Measurements from ENCODE around the gene ELF1. TPM values are rescaled to one million over a fixed set of nuclear protein-coding genes. Genes with fewer than 3 reads are reported as not detected.

Gene ELF1
- total and polyA plus RNA-seq, 10 of the 15 experiments (the other 5 are each of a cell fraction or from before 2014, with no cell fraction given) = 43.3 to 97.6 (median 55.7) TPM

GRCh38 chr13:41017159-41017558 lies 2.0 kb downstream of the ELF1 start:
- Histone ChIP-seq H3K4me3 (peak overlapping the region; percentile 90), H3K4me2 (ENCODE audit: control insufficient read depth, insufficient read depth) (peak overlapping the region; percentile 26), H3K9ac (ENCODE audit: control insufficient read depth, insufficient read depth, low read length) (peak overlapping the region; percentile 86), H3K27ac (ENCODE audit: control insufficient read depth, insufficient read depth) (peak overlapping the region; percentile 100), H3K36me3 (ENCODE audit: control insufficient read depth in 2 of 2, insufficient read depth in 2 of 2, low read length in 1 of 2) (no peaks in the 10 kb centered on the region), H2AFZ (ENCODE audit: control insufficient read depth, low read depth, low read length) (no peak overlapping the region), H3K9me3 (replicated peaks; ENCODE audit: control insufficient read depth, insufficient read depth, low read length) (no peaks in the 10 kb centered on the region), H3K27me3 (replicated peaks in 1 of 2; ENCODE audit: control insufficient read depth in 2 of 2, insufficient read depth in 2 of 2, low read length in 1 of 2) (no peaks in the 10 kb centered on the region), H3K79me2 (ENCODE audit: control insufficient read depth, insufficient read depth, low read length) (peaks cover 85% of the 10 kb centered on the region), H4K20me1 (ENCODE audit: control insufficient read depth, insufficient read depth) (no peaks in the 10 kb centered on the region), H3K4me1 (ENCODE audit: control insufficient read depth, insufficient read depth, low read length) (peaks cover 11% of the 10 kb centered on the region)
- 0% methylated on average over 2 of the region's 2 CpGs for WGBS (ENCODE audit: insufficient coverage, insufficient replicate concordance, low lambda C conversion rate, missing lambda C conversion rate)
- no TSS peak for BruUV-seq (replicated peaks)
- ChIA-PET CTCF (interaction anchor here (0.8 to 10.8 kb wide), 6 partner anchors 14 to 42 kb away, joined by 3 to 129 read pairs (median 12); no protein-coding TSS in a partner anchor), POLR2A (interaction anchor here (0.9 to 3.8 kb wide), 8 partner anchors 8 to 43 kb away, joined by 4 to 23 read pairs (median 6); partner anchors contain the start of gene WBP4), RAD21 (ENCODE audit: unreplicated experiment) (interaction anchor here (0.9 to 6.2 kb wide), 14 partner anchors 10 to 56 kb away, joined by 3 to 61 read pairs (median 6); partner anchors contain the start of gene WBP4), SMC1A (ENCODE audit: uncharacterized antibody, unreplicated experiment) (interaction anchor here (0.9 to 18.2 kb wide), 10 partner anchors 9 to 54 kb away, joined by 3 to 308 read pairs (median 28); no protein-coding TSS in a partner anchor)
- in situ Hi-C loops (cut with MboI) (no loop called here), intact Hi-C loops (cut with micrococcal nuclease; ENCODE audit: unreplicated experiment) (loop anchor here (5.0 kb wide), 1 partner anchor 35 kb away; no protein-coding TSS in a partner anchor)
- DNase-seq (ENCODE audit: low read depth, low spot score) (no peak), FAIRE-seq (peak; percentile 59), ATAC-seq (peak; percentile 47)
- TF ChIP-seq KDM1A (IDR thresholded peaks at IDR 0.05; ENCODE audit: borderline replicate concordance) (no peak), POLR2AphosphoS2 (IDR thresholded peaks at IDR 0.05; ENCODE audit: low read depth, low read length) (0 out of 2 replicates have a peak, but pooled peaks have one; percentile 46), MLLT1 (IDR thresholded peaks at IDR 0.05) (peak; percentile 45; the same call in 1 of the 2 replicates), MAX (IDR thresholded peaks at IDR 0.05; ENCODE audit: low read depth, low read length) (no peak), POLR2AphosphoS5 (IDR thresholded peaks at IDR 0.05; ENCODE audit: low read length) (peak; percentile 57), BACH1 (IDR thresholded peaks at IDR 0.05; ENCODE audit: borderline replicate concordance) (no peak), HSF1 (IDR thresholded peaks at IDR 0.05; ENCODE audit: low read depth, low read length) (no peak), JUNB (IDR thresholded peaks at IDR 0.05) (0 out of 2 replicates have a peak, but pooled peaks have one; percentile 2), NR2C2 (IDR thresholded peaks at IDR 0.05; ENCODE audit: borderline replicate concordance, control insufficient read depth, insufficient read length, low read depth) (no peak), ATF7 (IDR thresholded peaks at IDR 0.05; ENCODE audit: low read depth) (peak; percentile 19; the same call in 1 of the 2 replicates), CHD1 (IDR thresholded peaks at IDR 0.05; ENCODE audit: low read depth, low read length) (0 out of 2 replicates have a peak, but pooled peaks have one; percentile 65), IKZF1 (conservative IDR thresholded peaks at IDR 0.05) (no peak), ZNF384 (IDR thresholded peaks at IDR 0.05; ENCODE audit: borderline replicate concordance, low read depth, low read length) (no peak), TCF3 (IDR thresholded peaks at IDR 0.05; ENCODE audit: borderline replicate concordance, insufficient read depth, low read depth, low read length) (no peak), SUZ12 (IDR thresholded peaks at IDR 0.05; ENCODE audit: unreplicated experiment) (no peak), YBX1 (IDR thresholded peaks at IDR 0.05) (no peak), YY1 (IDR thresholded peaks at IDR 0.05; ENCODE audit: low read depth, low read length) (peak; percentile 54; the same call in 1 of the 2 replicates), NR2F1 (conservative IDR thresholded peaks at IDR 0.05) (peak; percentile 55; the same call in 1 of the 2 replicates), MXI1 (IDR thresholded peaks at IDR 0.05; ENCODE audit: low read depth, low read length) (no peak; the same call in 1 of the 2 replicates), MYB (IDR thresholded peaks at IDR 0.05; ENCODE audit: borderline replicate concordance, low read depth, low read length) (no peak), CHD4 (IDR thresholded peaks at IDR 0.05) (no peak)
